AML-193 (cell line): Measurements from ENCODE around the gene CACNA1S.

Experiments
- DNase-seq, 2 experiments: peaks; one replicate each; lab custom pipeline; 2025; lab: John Stamatoyannopoulos, UW

CACNA1S gene

GRCh38 chr1:201140235-201140940, 28.2 kb upstream of the CACNA1S start:
- no peak for DNase-seq

DNA sequence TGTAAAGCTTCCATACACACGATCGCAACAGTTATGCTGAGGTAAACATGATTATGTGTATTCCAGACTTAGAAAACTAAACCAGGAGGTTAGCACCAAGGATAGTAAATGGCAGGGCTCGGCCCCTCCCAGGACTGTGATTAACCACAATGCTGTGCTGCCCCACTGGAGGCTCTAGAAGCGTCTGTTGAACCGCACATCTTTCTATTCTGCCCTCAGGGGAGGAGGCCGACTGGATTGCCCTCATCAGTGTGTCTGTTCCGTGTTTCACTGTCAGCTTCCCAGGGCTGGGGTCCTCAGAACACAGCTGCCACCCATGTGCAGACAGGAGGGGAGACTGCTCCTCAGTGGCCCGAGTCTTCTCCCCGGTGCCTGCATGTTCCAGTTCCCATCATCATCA, 27.5 kb upstream of the CACNA1S start:
- DNase-seq: no peak

DNA sequence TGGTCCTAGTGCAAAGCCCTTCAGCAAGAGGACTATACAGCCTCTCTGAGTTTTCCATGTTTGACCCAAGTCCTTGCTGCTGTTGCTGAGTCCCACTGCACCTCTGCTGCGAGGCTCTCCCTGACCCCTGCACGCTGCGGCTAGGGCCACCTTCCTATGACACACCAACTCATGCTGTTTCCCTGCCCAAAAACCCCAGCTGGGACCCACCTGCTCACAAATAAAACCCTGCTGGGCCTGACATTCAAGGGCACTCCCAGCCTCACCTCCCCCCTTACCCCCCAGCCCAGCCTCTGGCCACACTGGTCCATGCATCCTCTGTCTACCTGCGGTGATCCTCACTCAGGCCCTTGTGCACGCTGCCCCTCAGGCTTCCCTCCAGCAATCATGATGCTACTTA, 27.1 kb upstream of the CACNA1S start:
- DNase-seq: no peak

DNA sequence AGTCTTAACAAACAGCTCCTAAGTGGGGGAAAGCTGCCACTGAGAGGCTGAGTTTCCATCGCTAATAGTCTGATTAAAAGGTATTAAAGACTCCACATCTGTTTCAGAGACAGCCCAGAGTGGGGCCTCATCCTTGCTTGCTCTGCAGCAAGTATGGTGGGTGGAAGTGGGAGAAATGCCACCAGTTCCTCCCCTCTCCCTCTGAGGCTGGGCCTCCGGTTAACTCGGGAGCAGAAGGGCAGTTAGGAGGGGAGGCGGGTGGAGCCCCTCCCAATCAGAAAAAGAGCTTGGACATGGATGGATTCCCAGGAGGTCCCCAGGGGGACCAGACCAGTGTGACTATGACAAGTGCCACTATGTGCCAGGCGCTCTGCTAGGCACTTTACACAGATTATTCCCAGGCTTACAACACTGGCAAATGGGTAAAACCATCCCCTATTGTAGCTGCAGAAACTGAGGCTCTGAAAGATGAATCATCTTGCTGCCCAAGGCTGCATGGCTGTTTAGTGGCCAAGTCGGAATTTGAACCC, 26.1 kb upstream of the CACNA1S start:
- no peak for DNase-seq

DNA sequence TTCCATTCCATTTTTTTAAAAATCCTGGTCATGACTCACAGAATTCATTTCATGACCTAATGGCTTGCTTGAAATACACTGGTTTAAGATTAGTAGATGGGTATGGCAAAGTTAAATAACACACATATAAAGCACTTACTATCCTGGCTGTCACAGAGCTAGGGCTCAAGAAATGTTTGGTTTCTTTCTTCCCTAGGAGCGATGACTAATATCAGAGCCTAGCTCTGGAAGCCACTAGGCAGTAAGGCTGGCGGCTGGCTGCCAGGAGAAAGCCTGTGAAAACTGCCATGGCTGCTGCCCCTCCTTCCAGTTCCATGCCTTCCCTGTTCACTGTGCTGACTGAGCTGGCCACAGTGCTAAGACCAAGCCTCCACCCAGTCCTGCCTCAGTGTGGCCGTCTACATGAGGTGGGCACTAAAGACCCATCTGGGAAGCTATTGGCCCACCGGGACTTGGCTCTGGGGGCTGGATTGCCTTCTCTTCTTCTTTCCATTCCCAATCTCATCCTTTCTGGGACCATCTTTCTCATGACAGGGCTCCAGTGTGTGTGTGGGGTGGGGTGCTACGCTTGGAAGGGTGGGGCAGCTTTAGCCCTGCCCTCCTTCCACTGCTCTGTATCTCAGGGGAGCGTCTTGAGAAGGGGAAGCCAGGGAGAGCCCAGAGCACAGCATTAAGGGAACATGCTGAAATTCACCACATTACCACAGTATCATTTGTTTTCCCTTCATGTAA, 25.5 kb upstream of the CACNA1S start:
- no peak for DNase-seq

DNA sequence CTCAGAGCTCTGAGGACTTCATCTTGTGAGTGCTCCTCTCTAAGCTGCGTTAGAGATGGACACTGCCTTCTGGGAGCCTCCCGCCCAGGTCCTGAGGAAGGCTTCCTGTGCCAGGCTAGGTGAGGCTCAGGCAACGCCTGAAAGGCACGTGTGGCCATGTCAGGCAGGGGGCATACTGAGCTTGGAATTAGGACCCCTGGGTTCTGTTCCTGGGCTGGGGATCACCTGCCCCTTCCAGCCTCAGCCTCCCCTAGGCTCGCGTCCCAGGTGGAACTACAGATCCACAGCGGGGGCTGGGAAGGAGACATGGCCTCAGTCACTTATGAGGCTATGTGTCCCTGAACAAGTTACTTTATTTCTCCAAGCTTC, 24.8 kb upstream of the CACNA1S start:
- DNase-seq: no peak

DNA sequence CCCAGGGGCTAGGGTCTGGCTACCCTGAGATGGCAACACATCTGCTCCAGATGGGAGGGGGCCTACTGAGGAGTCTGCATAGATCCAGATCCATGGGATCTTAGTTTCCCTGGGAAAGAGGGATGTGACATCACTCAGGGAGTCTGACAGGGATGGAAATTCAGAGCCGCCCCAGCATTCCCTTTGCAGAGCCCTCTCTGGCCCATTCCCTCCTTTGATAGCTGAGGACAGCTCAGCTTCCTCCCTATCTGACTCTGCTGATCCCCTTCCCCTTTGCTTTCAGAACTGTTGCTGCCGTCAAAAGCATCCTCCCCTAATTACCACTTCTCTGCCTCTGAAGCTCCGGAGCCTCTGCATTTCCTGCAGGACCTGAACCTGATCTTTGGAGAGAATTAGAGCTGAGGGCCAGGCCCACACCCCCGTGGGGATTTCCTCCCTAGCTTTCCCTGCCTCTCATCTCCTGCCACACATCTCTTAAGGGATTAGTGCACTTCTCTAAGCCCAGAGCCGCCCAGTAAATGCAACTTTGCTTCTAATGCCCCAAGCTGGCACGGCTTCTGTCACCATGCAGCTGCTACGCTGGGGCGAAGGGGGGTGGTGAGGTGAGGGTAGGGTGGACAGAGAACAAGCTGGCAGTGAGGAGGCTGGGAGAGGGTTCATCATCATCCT, 24.3 kb upstream of the CACNA1S start:
- no peak for DNase-seq

GRCh38 chr1:201134405-201134804, 22.2 kb upstream of the CACNA1S start:
- DNase-seq: no peak

DNA sequence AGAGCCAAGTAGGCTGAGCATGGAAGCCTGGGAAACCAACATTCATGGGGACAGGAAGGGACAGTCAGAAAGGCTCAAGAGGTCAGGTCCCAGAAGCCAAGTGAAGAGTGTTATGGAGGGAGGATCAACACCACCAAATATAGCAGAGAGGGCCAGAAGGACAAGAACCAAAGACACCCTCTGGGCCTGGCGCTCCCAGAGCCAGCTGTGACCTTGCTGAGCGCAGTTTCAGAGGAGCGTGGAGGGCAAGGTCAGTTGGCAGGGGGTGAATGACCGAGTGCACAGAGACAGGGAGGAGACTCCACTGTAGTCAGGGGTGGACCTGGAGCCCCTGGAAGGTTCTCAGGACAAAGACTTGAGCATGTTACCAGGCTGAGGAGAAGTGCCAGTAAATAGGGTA, 19.2 kb upstream of the CACNA1S start:
- no peak for DNase-seq

DNA sequence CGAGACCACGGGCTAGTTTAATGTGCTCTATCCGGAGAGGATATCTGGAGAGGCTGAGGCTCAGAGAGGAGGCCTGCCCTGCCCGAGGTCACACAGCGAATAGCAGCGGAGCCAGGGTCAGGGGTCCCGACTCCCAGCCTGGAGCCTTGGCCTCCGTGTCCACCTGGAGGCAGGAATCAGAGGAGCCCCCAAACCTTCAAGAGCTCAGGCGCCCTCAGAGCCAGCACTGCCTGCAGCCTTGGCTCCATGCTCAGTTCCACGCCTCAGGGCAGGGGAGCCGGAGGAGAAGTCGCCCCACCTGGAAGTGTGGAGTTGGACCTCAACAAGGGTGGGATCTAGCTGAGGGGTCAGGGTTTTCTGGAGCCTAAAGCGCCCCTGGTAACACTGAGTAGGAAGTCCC, 16.7 kb upstream of the CACNA1S start:
- no peak for DNase-seq

GRCh38 chr1:201128476-201128875, 16.2 kb upstream of the CACNA1S start:
- no peak for DNase-seq

DNA sequence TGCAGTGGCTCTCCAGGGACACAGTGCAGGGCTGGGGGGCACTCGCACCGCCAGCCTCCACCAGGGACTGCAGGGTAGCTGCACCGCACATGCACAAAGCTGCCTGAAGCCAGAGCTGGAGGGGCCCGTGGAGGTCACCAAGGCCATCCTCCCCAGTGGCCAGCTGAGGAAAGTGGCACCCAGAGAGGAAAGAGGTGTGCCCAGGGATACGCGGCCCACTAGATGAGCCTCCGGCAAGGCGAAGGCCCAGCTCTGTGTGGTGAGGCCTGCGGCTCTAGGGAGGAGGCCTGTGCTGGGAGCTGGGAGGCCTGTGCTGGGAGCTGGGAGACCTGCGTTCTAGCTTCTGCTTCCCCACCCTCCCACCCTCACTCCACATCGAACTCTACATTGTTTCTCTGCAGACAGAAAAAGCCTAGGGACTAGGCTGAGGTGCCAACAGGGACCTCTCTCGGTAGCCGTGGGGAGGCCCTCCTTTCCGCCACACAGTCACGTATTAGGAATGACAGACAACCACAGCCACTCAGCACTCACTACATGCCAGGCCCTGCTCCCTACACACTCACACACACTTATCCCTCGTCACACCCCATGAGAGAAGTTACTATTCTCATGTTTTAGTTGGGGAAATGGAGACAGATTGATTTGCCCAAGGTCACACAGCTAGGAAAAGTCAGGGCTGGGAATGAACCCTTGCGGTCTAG, 15.7 kb upstream of the CACNA1S start:
- DNase-seq: no peak

GRCh38 chr1:201126832-201127754, 14.9 kb upstream of the CACNA1S start, which contains the start of gene ASCL5:
Gene ASCL5, minus strand, starts transcription at chr1:201127184. Its CDS starts 11,812 bp downstream, at chr1:201115372.
- DNase-seq: no peak

DNA sequence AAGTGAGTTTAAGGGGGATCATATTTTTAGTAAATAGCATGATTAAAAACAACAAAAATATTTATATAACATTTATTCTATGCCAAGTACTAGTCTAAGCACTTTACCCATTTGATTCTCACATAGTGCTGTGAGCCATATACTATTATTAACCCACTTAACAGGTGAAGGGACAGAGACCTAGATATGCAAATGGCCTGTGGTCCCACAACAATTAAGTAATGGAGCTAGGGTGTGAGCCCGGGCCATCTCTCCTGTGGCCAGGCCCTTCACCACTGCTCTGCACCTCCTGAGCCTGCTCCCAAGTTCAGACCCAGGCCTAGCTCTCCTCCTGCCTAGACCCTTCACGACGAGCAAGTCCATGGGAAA, 14.2 kb upstream of the CACNA1S start:
- DNase-seq: no peak

- DNase-seq: no peak
These were observed 13.6 kb upstream of the CACNA1S start for GRCh38 chr1:201125800-201126199.

- no peak for DNase-seq
These were observed 12.8 kb upstream of the CACNA1S start for GRCh38 chr1:201125019-201125418.

DNA sequence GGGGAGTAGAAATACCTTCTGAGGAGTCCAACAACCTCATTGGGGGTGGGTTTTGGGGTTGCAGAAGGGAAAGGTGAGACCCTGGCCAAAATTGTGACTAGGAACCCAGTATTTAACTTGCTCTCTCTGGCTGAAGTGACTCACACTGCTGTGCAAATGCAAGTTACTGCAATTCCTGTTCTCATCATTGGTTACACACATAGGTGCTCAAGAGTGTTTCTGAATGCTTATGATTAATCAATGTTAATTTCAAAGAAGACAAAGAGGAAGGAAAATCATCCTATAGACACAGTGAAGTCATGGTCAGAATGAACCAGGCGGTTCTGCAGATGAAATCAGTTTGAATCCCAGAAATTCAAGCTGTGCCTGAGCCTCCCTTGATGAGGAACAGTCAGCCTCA, 11.6 kb upstream of the CACNA1S start:
- no peak for DNase-seq

GRCh38 chr1:201122321-201122957, 10.2 kb upstream of the CACNA1S start:
- DNase-seq: no peak

DNA sequence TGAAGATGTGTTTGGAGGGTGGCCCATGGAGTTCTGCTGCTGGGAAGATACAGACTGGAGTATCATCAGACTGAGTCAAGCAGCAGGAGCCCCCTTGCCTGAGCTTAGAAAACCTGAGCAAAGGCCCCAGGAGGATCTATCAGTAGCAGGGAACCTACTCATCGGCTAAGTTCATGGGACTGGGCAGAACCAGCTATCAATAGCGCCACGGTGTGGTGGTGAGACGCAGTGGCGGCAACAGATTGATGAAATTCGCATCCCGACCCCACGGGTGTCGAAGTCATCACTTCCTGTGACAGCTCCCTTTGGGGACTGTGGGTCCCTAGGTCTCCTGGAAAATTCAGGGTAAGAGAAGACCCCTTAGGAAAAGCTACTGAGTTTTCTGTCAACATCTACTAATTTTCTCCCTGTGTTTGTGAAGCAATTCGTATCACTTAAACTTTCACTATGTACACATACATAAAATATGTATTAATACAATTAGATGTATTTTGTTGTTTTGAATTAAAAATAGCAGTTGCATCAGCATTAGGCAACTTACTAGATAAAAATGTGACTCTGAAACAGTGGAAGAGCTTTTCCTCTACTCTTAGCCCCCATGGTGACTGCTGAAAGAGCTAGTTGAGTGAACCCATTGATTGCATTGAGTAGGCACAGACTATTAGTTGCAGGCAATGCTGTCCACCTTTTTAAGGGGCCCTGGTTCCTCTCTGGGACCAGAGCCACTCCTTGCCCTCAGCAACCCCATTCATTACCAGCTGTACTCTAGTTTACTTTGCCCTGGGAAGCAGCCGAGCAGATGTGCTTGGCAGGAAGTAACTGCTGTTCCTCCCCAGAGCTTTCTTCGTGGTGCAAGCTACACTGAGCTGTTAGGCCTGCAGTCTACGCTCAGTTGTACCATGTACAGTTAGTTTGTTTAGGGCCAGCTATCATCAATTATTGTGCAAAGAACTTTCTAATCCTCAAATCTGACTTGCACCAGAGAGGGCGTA, 7.3 kb upstream of the CACNA1S start:
- DNase-seq: no peak

GRCh38 chr1:201116091-201116490, 3.9 kb upstream of the CACNA1S start:
- DNase-seq: no peak
